ENCODE measurements around the gene MAGEA9B. TPM values are rescaled to one million over a fixed set of nuclear protein-coding genes. Genes with fewer than 3 reads are reported as not detected.
"Not testable (repeated sequence)": the region's sequence is repeated elsewhere in the genome, so short reads cannot be mapped to it uniquely, and the experiment has no call there.

MAGEA9B gene
- total and polyA plus RNA-seq, 2 of the 4 experiments (the other 2 are of a cell fraction), result not detected

DNA sequence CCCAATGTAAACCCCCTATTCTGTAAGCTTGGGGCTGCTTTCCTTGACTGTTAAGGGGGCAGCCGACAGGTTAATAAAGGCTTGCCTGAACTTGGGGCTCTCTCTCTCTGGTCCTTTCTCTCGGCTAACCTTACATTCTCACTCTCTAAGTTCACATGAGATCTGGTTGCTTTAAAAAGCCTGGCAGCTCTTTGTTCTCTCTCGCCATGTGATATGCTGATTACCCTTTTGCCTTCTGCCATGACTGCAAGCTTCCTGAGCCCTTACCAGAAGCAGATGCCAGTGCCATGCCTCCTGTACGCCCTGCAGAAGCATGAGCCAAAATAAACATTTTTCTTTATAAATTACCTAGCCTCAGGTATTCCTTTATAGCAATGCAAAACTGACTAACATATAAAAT lies 32.0 kb downstream of the MAGEA9B start:
- H3K9ac ChIP-seq (ENCODE audit: low read depth, low read length); H2BK15ac ChIP-seq (ENCODE audit: low read depth, low read length); H3K9me3 ChIP-seq (ENCODE audit: control insufficient read depth, insufficient read depth, low read length); H2BK120ac ChIP-seq (ENCODE audit: low read depth, low read length); H3K27me3 ChIP-seq (ENCODE audit: control insufficient read depth, insufficient read depth, low read length); POLR2A ChIA-PET (ENCODE audit: unreplicated experiment); H3K14ac ChIP-seq (replicated peaks; ENCODE audit: low read depth, low read length); H4K5ac ChIP-seq (ENCODE audit: low read depth, low read length); H4K20me1 ChIP-seq (ENCODE audit: insufficient read depth, low read length); H3K4ac ChIP-seq (ENCODE audit: low read depth, low read length); H4K91ac ChIP-seq (ENCODE audit: insufficient read depth, low read depth, low read length); H3K79me1 ChIP-seq (ENCODE audit: low read depth in 1 of 2, low read length in 2 of 2); H2AK5ac ChIP-seq (ENCODE audit: low read depth, low read length); ATAC-seq (ENCODE audit: low read depth); H3K9me1 ChIP-seq (ENCODE audit: insufficient read depth, low read length); H3K18ac ChIP-seq (ENCODE audit: low read depth, low read length); H2BK5ac ChIP-seq (ENCODE audit: low read depth, low read length, poor library complexity, severe bottlenecking); intact Hi-C loops (cut with micrococcal nuclease); H2AK9ac ChIP-seq (replicated peaks; ENCODE audit: low read depth, low read length, poor library complexity); H3K4me2 ChIP-seq (ENCODE audit: low read depth, low read length); in situ Hi-C loops (cut with MboI; ENCODE audit: low sequenced_read_pairs); H3K4me3 ChIP-seq (ENCODE audit: insufficient read depth, low read depth, low read length); CTCF ChIA-PET; H3K36me3 ChIP-seq (ENCODE audit: control insufficient read depth, insufficient read depth, low read length); H3K23ac ChIP-seq (ENCODE audit: low read depth, low read length); BruUV-seq (replicated peaks); H4K8ac ChIP-seq (ENCODE audit: low read depth in 2 of 2, low read length in 2 of 2); H2BK20ac ChIP-seq (ENCODE audit: low read depth, low read length); H3K27ac ChIP-seq (ENCODE audit: insufficient read depth, low read length); H2AFZ ChIP-seq (replicated peaks; ENCODE audit: low read length, poor library complexity); dilution Hi-C loops (cut with HindIII; ENCODE audit: low sequenced_read_pairs, unreplicated experiment); H3K4me1 ChIP-seq (ENCODE audit: control insufficient read depth, insufficient read depth, low read length); H3K56ac ChIP-seq (ENCODE audit: extremely low read depth, insufficient read depth, low read length); DNase-seq: not testable (repeated sequence)
- WGBS, 2 experiments (ENCODE audit: extremely low coverage in 2 of 2, insufficient read length in 1 of 2), result no CpG with 5 or more reads among the region's 4 CpGs

- H3K36me3 ChIP-seq (ENCODE audit: control insufficient read depth, insufficient read depth, low read length); H3K14ac ChIP-seq (replicated peaks; ENCODE audit: low read depth, low read length); H4K8ac ChIP-seq (ENCODE audit: low read depth in 2 of 2, low read length in 2 of 2); H4K20me1 ChIP-seq (ENCODE audit: insufficient read depth, low read length); POLR2A ChIA-PET (ENCODE audit: unreplicated experiment); DNase-seq; H3K9ac ChIP-seq (ENCODE audit: low read depth, low read length); H3K4me2 ChIP-seq (ENCODE audit: low read depth, low read length); H3K27ac ChIP-seq (ENCODE audit: insufficient read depth, low read length); H3K18ac ChIP-seq (ENCODE audit: low read depth, low read length); H3K9me3 ChIP-seq (ENCODE audit: control insufficient read depth, insufficient read depth, low read length); ATAC-seq (ENCODE audit: low read depth); H2AK5ac ChIP-seq (ENCODE audit: low read depth, low read length); in situ Hi-C loops (cut with MboI; ENCODE audit: low sequenced_read_pairs); H2BK20ac ChIP-seq (ENCODE audit: low read depth, low read length); H4K5ac ChIP-seq (ENCODE audit: low read depth, low read length); H2BK15ac ChIP-seq (ENCODE audit: low read depth, low read length); BruUV-seq (replicated peaks); H2BK120ac ChIP-seq (ENCODE audit: low read depth, low read length); H3K79me1 ChIP-seq (ENCODE audit: low read depth in 1 of 2, low read length in 2 of 2); H2AFZ ChIP-seq (replicated peaks; ENCODE audit: low read length, poor library complexity); H2AK9ac ChIP-seq (replicated peaks; ENCODE audit: low read depth, low read length, poor library complexity); H2BK5ac ChIP-seq (ENCODE audit: low read depth, low read length, poor library complexity, severe bottlenecking); H3K9me1 ChIP-seq (ENCODE audit: insufficient read depth, low read length); H3K4ac ChIP-seq (ENCODE audit: low read depth, low read length); H3K27me3 ChIP-seq (ENCODE audit: control insufficient read depth, insufficient read depth, low read length); H4K91ac ChIP-seq (ENCODE audit: insufficient read depth, low read depth, low read length); H3K4me3 ChIP-seq (ENCODE audit: insufficient read depth, low read depth, low read length); H3K23ac ChIP-seq (ENCODE audit: low read depth, low read length); CTCF ChIA-PET; dilution Hi-C loops (cut with HindIII; ENCODE audit: low sequenced_read_pairs, unreplicated experiment); H3K4me1 ChIP-seq (ENCODE audit: control insufficient read depth, insufficient read depth, low read length); intact Hi-C loops (cut with micrococcal nuclease); H3K56ac ChIP-seq (ENCODE audit: extremely low read depth, insufficient read depth, low read length): not testable (repeated sequence)
- WGBS, 2 experiments (ENCODE audit: extremely low coverage in 2 of 2, insufficient read length in 1 of 2), result no CpG with 5 or more reads among the region's 6 CpGs
Measured at GRCh38 chrX:149551939-149552248, 35.4 kb downstream of the MAGEA9B start.
